Activated T-helper 1 cell treated with anti-CD3 and anti-CD28 coated beads, Interleukin-2, amount 50 U/mL, for 16 hours (primary cell): ENCODE results near the gene RHOV.

ENCODE experiments used
- DNase-seq, 2 donors: peaks; one replicate each; pipeline ENCODE4 v3.0.0-alpha.2; 2020; ENCODE audit warnings: low read depth in 1 of 2, low spot score in 1 of 2

RHOV gene

GRCh38 chr15:40904552-40905201 is 30.6 kb upstream of the RHOV start:
- no peak for DNase-seq

GRCh38 chr15:40902605-40903561 is 28.8 kb upstream of the RHOV start:
- DNase-seq, result no peak

GRCh38 chr15:40901053-40901443 is 27.0 kb upstream of the RHOV start:
- no peak for DNase-seq

- DNase-seq, result no peak
Observed at GRCh38 chr15:40900256-40901052, 26.4 kb upstream of the RHOV start.

GRCh38 chr15:40899536-40900207 is 25.6 kb upstream of the RHOV start:
- DNase-seq, result no peak

GRCh38 chr15:40894681-40895448 is 20.8 kb upstream of the RHOV start:
- peak in 1 of 2 donors; percentile 37 for DNase-seq

GRCh38 chr15:40893733-40894680 is 20.0 kb upstream of the RHOV start, which contains the start of gene VPS18:
Gene VPS18 (plus strand): TSS chr15:40894450. CDS start chr15:40894769, 319 bp downstream.
- DNase-seq, result peak; percentile 97 to 99

GRCh38 chr15:40893019-40893670 is 19.1 kb upstream of the RHOV start:
- no peak for DNase-seq

GRCh38 chr15:40892447-40893012 is 18.5 kb upstream of the RHOV start:
- no peak for DNase-seq

- no peak for DNase-seq
Observed at GRCh38 chr15:40891810-40892446, 17.9 kb upstream of the RHOV start.

- no peak for DNase-seq
Observed at GRCh38 chr15:40891138-40891537, 17.1 kb upstream of the RHOV start.

GRCh38 chr15:40889112-40889511 is 15.1 kb upstream of the RHOV start:
- DNase-seq, result no peak

- DNase-seq, result no peak
Observed at GRCh38 chr15:40886586-40886985, 12.6 kb upstream of the RHOV start.

- DNase-seq, result no peak
Observed at GRCh38 chr15:40881351-40881750, 7.3 kb upstream of the RHOV start.

- DNase-seq, result no peak
Observed at GRCh38 chr15:40879609-40880008, 5.6 kb upstream of the RHOV start.

- peak in 1 of 2 donors; percentile 15 for DNase-seq
Observed at GRCh38 chr15:40878785-40879184, 4.8 kb upstream of the RHOV start.

GRCh38 chr15:40877694-40878093 is 3.7 kb upstream of the RHOV start:
- no peak for DNase-seq
